OCI-M2 (cell line): ENCODE measurements around the gene SEMA4D.

Source experiments
- DNase-seq: peaks from one replicate; lab custom pipeline; 2025; ENCODE audit not compliant: unreplicated experiment; lab: John Stamatoyannopoulos, UW

The SEMA4D gene

GRCh38 chr9:89325733-89326132, 172.2 kb downstream of the SEMA4D start:
- no peak for DNase-seq

- no peak for DNase-seq
Observed at GRCh38 chr9:89323390-89323789, 174.5 kb downstream of the SEMA4D start.

- DNase-seq = no peak
Observed at GRCh38 chr9:89319015-89319905, 178.7 kb downstream of the SEMA4D start.

GRCh38 chr9:89318123-89319014, 179.5 kb downstream of the SEMA4D start, which contains the start of gene SECISBP2:
Gene SECISBP2 (plus strand): TSS chr9:89318500. CDS start chr9:89318577, 77 bp downstream.
- DNase-seq = peak; percentile 60

GRCh38 chr9:89317282-89317681, 180.6 kb downstream of the SEMA4D start:
- DNase-seq = no peak

- no peak for DNase-seq
Observed at GRCh38 chr9:89315482-89315881, 182.4 kb downstream of the SEMA4D start.

GRCh38 chr9:89314955-89315354, 183.0 kb downstream of the SEMA4D start:
- no peak for DNase-seq

GRCh38 chr9:89313842-89314241, 184.1 kb downstream of the SEMA4D start:
- DNase-seq = no peak

GRCh38 chr9:89312222-89312571, 185.7 kb downstream of the SEMA4D start:
- DNase-seq = no peak

GRCh38 chr9:89311346-89312221, 186.3 kb downstream of the SEMA4D start:
- no peak for DNase-seq
